ENCODE results near the gene SLC13A2. TPM values are rescaled to one million over a fixed set of nuclear protein-coding genes. Genes with fewer than 3 reads are reported as not detected.

SLC13A2 gene
- polyA plus RNA-seq, 1 experiment, result not detected

GRCh38 chr17:28513476-28513875, 40.0 kb downstream of the SLC13A2 start:
- H3K36me3 ChIP-seq (ENCODE audit: control insufficient read depth, insufficient read depth, low read length), result no peaks in the 10 kb centered on the region
- peaks cover 28% of the 10 kb centered on the region for H3K27me3 ChIP-seq (ENCODE audit: control insufficient read depth, insufficient read depth, low read length)
- DNase-seq (ENCODE audit: low read depth), result no peak
- CTCF ChIA-PET, result no interaction called here
- no peak overlapping the region for H3K4me3 ChIP-seq (ENCODE audit: low read depth, low read length)
- TF ChIP-seq CTCF (IDR thresholded peaks at IDR 0.05; ENCODE audit: insufficient read depth, low read depth, low read length), result no peak
- POLR2A ChIA-PET, result no interaction called here

GRCh38 chr17:28514561-28515002, 41.1 kb downstream of the SLC13A2 start:
- no peaks in the 10 kb centered on the region for H3K36me3 ChIP-seq (ENCODE audit: control insufficient read depth, insufficient read depth, low read length)
- ChIA-PET CTCF (no interaction called here), POLR2A (no interaction called here)
- TF ChIP-seq CTCF (IDR thresholded peaks at IDR 0.05; ENCODE audit: insufficient read depth, low read depth, low read length), result no peak
- no peak overlapping the region for H3K4me3 ChIP-seq (ENCODE audit: low read depth, low read length)
- H3K27me3 ChIP-seq (ENCODE audit: control insufficient read depth, insufficient read depth, low read length), result peaks cover 20% of the 10 kb centered on the region
- no peak for DNase-seq (ENCODE audit: low read depth)

- ChIA-PET POLR2A (no interaction called here), CTCF (no interaction called here)
- H3K36me3 ChIP-seq (ENCODE audit: control insufficient read depth, insufficient read depth, low read length), result no peaks in the 10 kb centered on the region
- DNase-seq (ENCODE audit: low read depth), result no peak
- peaks cover 13% of the 10 kb centered on the region for H3K27me3 ChIP-seq (ENCODE audit: control insufficient read depth, insufficient read depth, low read length)
- TF ChIP-seq CTCF (IDR thresholded peaks at IDR 0.05; ENCODE audit: insufficient read depth, low read depth, low read length), result no peak
- H3K4me3 ChIP-seq (ENCODE audit: low read depth, low read length), result no peak overlapping the region
Measured at GRCh38 chr17:28515518-28515917, 42.1 kb downstream of the SLC13A2 start.

- H3K27me3 ChIP-seq (ENCODE audit: control insufficient read depth, insufficient read depth, low read length), result peaks cover 11% of the 10 kb centered on the region
- ChIA-PET POLR2A (no interaction called here), CTCF (interaction anchor here (0.7 kb wide), 1 partner anchor 30 kb away, joined by 3 read pairs; no protein-coding TSS in a partner anchor)
- DNase-seq (ENCODE audit: low read depth), result no peak
- H3K36me3 ChIP-seq (ENCODE audit: control insufficient read depth, insufficient read depth, low read length), result no peaks in the 10 kb centered on the region
- no peak for TF ChIP-seq CTCF (IDR thresholded peaks at IDR 0.05; ENCODE audit: insufficient read depth, low read depth, low read length)
- H3K4me3 ChIP-seq (ENCODE audit: low read depth, low read length), result no peak overlapping the region
Measured at GRCh38 chr17:28518132-28518531, 44.7 kb downstream of the SLC13A2 start.

GRCh38 chr17:28518578-28518977, 45.1 kb downstream of the SLC13A2 start:
- no peak for DNase-seq (ENCODE audit: low read depth)
- ChIA-PET POLR2A (no interaction called here), CTCF (interaction anchor here (0.7 kb wide), 1 partner anchor 30 kb away, joined by 3 read pairs; no protein-coding TSS in a partner anchor)
- Histone ChIP-seq H3K27me3 (ENCODE audit: control insufficient read depth, insufficient read depth, low read length) (peaks cover 11% of the 10 kb centered on the region), H3K36me3 (ENCODE audit: control insufficient read depth, insufficient read depth, low read length) (no peaks in the 10 kb centered on the region), H3K4me3 (ENCODE audit: low read depth, low read length) (no peak overlapping the region)
- TF ChIP-seq CTCF (IDR thresholded peaks at IDR 0.05; ENCODE audit: insufficient read depth, low read depth, low read length), result no peak
